ENCODE measurements around the gene RAD9A.

RAD9A gene

GRCh38 chr11:67347964-67348749 is 43.6 kb upstream of the RAD9A start:
- Histone ChIP-seq H3K27me3 (no peaks in the 10 kb centered on the region), H3K27ac (no peak overlapping the region), H3K4me1 (peaks cover 0 to 40% (median 23%) of the 10 kb centered on the region in 4 donors), H3K36me3 (no peaks in the 10 kb centered on the region), H3K4me3 (no peak overlapping the region), H3K9me3 (no peaks in the 10 kb centered on the region)
- intact Hi-C loops (cut with DNase I; ENCODE audit: low total_unique reads), result loop anchor here (2.0 kb wide), 1 partner anchor 35 kb away; no protein-coding TSS in a partner anchor
- peak in 1 of 2 donors; percentile 7 for DNase-seq
- TF ChIP-seq CTCF (IDR thresholded peaks at IDR 0.05), result no peak

- peak overlapping the region in 1 of 2 donors; percentile 22 for H3K27ac ChIP-seq
- intact Hi-C loops (cut with DNase I; ENCODE audit: low total_unique reads), result loop anchor here (2.0 kb wide), 1 partner anchor 34 kb away; no protein-coding TSS in a partner anchor
- DNase-seq, result no peak
These were observed 42.8 kb upstream of the RAD9A start for GRCh38 chr11:67349036-67349435.

GRCh38 chr11:67349457-67349856 is 42.3 kb upstream of the RAD9A start:
- no peak overlapping the region for H3K4me3 ChIP-seq
- intact Hi-C loops (cut with DNase I; ENCODE audit: low total_unique reads), result loop anchor here (2.0 kb wide), 1 partner anchor 33 kb away; no protein-coding TSS in a partner anchor
- peak overlapping the region in 1 of 2 donors; percentile 22 for H3K27ac ChIP-seq
- H3K9me3 ChIP-seq, result no peaks in the 10 kb centered on the region
- no peak for TF ChIP-seq CTCF (IDR thresholded peaks at IDR 0.05)
- no peaks in the 10 kb centered on the region for H3K27me3 ChIP-seq
- no peaks in the 10 kb centered on the region for H3K36me3 ChIP-seq
- H3K4me1 ChIP-seq, result peaks cover 0 to 47% (median 30%) of the 10 kb centered on the region in 4 donors
- peak in 1 of 2 donors; percentile 53 for DNase-seq

More at GRCh38 chr11:67349036-67349435, 42.8 kb upstream of the RAD9A start:
- no peaks in the 10 kb centered on the region for H3K36me3 ChIP-seq
- H3K4me3 ChIP-seq, result no peak overlapping the region
- H3K27me3 ChIP-seq, result no peaks in the 10 kb centered on the region
- TF ChIP-seq CTCF (IDR thresholded peaks at IDR 0.05), result no peak
- H3K4me1 ChIP-seq, result peaks cover 0 to 43% (median 25%) of the 10 kb centered on the region in 4 donors
- no peaks in the 10 kb centered on the region for H3K9me3 ChIP-seq

GRCh38 chr11:67349928-67350465 is 41.8 kb upstream of the RAD9A start:
- no peaks in the 10 kb centered on the region for H3K36me3 ChIP-seq
- DNase-seq, result peak in 1 of 2 donors; percentile 56
- no peaks in the 10 kb centered on the region for H3K27me3 ChIP-seq
- no peak overlapping the region for H3K4me3 ChIP-seq
- intact Hi-C loops (cut with DNase I; ENCODE audit: low total_unique reads), result loop anchor here (2.0 to 5.0 kb wide), 2 partner anchors 33 to 157 kb away; partner anchors contain the start of genes CDK2AP2 and PITPNM1
- TF ChIP-seq CTCF (IDR thresholded peaks at IDR 0.05), result no peak
- H3K27ac ChIP-seq, result peak overlapping the region in 1 of 2 donors; percentile 22
- H3K9me3 ChIP-seq, result no peaks in the 10 kb centered on the region
- peaks cover 2 to 53% (median 34%) of the 10 kb centered on the region in 4 donors for H3K4me1 ChIP-seq

GRCh38 chr11:67351275-67352005 is 40.3 kb upstream of the RAD9A start:
- Histone ChIP-seq H3K9me3 (no peaks in the 10 kb centered on the region), H3K36me3 (no peaks in the 10 kb centered on the region), H3K27ac (peak overlapping the region; percentile 96 to 97), H3K27me3 (no peaks in the 10 kb centered on the region), H3K4me3 (peak overlapping the region; percentile 65 to 85), H3K4me1 (peaks cover 8 to 56% (median 49%) of the 10 kb centered on the region in 4 donors)
- peak in 1 of 2 donors; percentile 41 for DNase-seq
- peak; percentile 90 to 97 for TF ChIP-seq CTCF (IDR thresholded peaks at IDR 0.05)
- intact Hi-C loops (cut with DNase I; ENCODE audit: low total_unique reads), result loop anchor here (5.0 kb wide), 1 partner anchor 156 kb away; the partner anchor contains the start of genes CDK2AP2 and PITPNM1

All from tibial artery (tissue), 4 donors.